Smooth muscle cell (in vitro differentiated cells): ENCODE results near the gene TMEM86B. TPM values are rescaled to one million over a fixed set of nuclear protein-coding genes. Genes with fewer than 3 reads are reported as not detected.

ENCODE experiments used
- DNase-seq: peaks from one replicate; lab custom pipeline; 2025; ENCODE audit not compliant: unreplicated experiment; lab: John Stamatoyannopoulos, UW
- H2AFZ ChIP-seq: fragments of 200-600 bp; sonication (generic); 2 replicates; pipeline ENCODE4 v1.6.0; 2016; ENCODE audit warnings: antibody characterized with exemption, low read depth, mild to moderate bottlenecking
- H3F3A ChIP-seq: fragments of 200-600 bp; sonication (generic); 2 replicates; pipeline ENCODE4 v1.6.0; 2017; ENCODE audit warnings: antibody characterized with exemption, low read depth
- H3K27ac ChIP-seq: fragments of 200-600 bp; sonication (generic); 2 replicates; pipeline ENCODE4 v1.5.1; 2016; ENCODE audit warnings: low read depth, mild to moderate bottlenecking
- H3K27me3 ChIP-seq: fragments of 200-600 bp; sonication (generic); 2 replicates; pipeline ENCODE4 v1.6.1; 2016; ENCODE audit warnings: low read depth, mild to moderate bottlenecking
- H3K36me3 ChIP-seq: fragments of 200-600 bp; sonication (generic); 2 replicates; pipeline ENCODE4 v1.5.1; 2016; ENCODE audit warnings: low read depth
- H3K4me1 ChIP-seq: fragments of 200-600 bp; sonication (generic); 2 replicates; pipeline ENCODE4 v1.5.1; 2016; ENCODE audit warnings: low read depth
- H3K4me2 ChIP-seq: fragments of 200-600 bp; sonication (generic); 2 replicates; pipeline ENCODE4 v1.6.0; 2016; ENCODE audit warnings: mild to moderate bottlenecking
- H3K4me3 ChIP-seq: fragments of 200-600 bp; sonication (generic); 2 replicates; pipeline ENCODE4 v1.5.1; 2016; ENCODE audit warnings: mild to moderate bottlenecking
- H3K79me2 ChIP-seq: fragments of 200-600 bp; sonication (generic); 2 replicates; pipeline ENCODE4 v1.6.0; 2016; ENCODE audit warnings: low read depth, mild to moderate bottlenecking
- H3K9ac ChIP-seq: fragments of 200-600 bp; sonication (generic); 2 replicates; pipeline ENCODE4 v1.6.0; 2016; ENCODE audit warnings: low read depth
- H3K9me3 ChIP-seq: fragments of 200-600 bp; sonication (generic); replicated peaks from 2 replicates; pipeline ENCODE4 v1.5.1; 2016; ENCODE audit warnings: low read depth
- H4K20me1 ChIP-seq: fragments of 200-600 bp; sonication (generic); 2 replicates; pipeline ENCODE4 v1.6.0; 2016; ENCODE audit warnings: low read depth
- WGBS: methylation state at CpG from one replicate; pipeline ENCODE4 v1.1.7; 2016; ENCODE audit warnings: low lambda C conversion rate; 5-methylcytosine and 5-hydroxymethylcytosine counted together
- polyA plus RNA-seq: library from polyadenylated mRNA; unstranded; fragments of >200 nt; fragmentation: Nextera tagmentation; extraction: Ambion mirVana; gene quantifications from 2 replicates; pipeline ENCODE4 v1.2.1, GENCODE V29; 2016
- total RNA-seq: library from RNA; depleted of rRNA; stranded (reverse); fragments of >200 nt; gene quantifications from 2 replicates; pipeline ENCODE4 v1.2.3, GENCODE V29; 2014
- TF ChIP-seq, protein P1 (sequence below): fragments of 200-600 bp; sonication (generic); IDR thresholded peaks from 2 replicates; pipeline ENCODE4 v1.5.1; 2017; ENCODE audit warnings: borderline replicate concordance, mild to moderate bottlenecking, antibody characterized with exemption; ENCODE audit not compliant: insufficient read depth, poor library complexity, severe bottlenecking

TMEM86B gene
- 1.7 and 2.1 TPM in 2 replicates for total RNA-seq
- 2.6 and 3.3 TPM in 2 replicates for polyA plus RNA-seq

DNA sequence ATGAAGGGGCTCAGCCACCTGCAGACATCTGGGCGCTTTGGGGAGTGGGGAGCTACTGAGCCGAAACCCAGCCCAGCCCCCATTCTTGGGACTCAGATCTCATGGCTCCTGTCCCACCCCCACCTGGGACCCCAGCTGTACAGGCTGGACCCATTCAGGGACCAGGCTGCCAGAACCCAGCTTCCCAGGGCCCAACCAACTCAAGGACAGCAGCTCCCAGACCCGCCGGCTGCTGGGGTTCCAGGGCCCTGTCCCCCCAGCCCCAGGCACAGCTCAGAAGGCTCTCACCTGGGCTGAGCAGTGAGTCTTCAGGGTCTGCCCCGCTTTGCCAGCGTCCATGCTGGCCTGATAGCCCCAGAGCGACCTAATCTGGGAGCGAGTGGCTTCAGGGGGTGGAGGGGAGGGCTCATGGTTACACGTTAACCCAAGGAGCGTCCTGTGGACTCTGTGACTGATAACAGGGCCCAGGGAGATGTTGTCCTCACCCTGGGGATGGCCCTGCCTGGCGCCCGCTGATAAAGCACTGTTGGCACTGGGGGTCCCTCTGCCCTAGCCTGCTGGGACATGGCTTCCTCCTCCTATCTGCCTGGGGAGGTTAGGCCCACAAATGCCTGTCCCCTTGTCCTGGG lies at the start of gene TMEM86B:
TSS of gene TMEM86B (minus strand) at position 361 of the 629 bp plus-strand sequence. CDS start at position 339, 22 bp downstream.
- Histone ChIP-seq H4K20me1 (peaks cover 28% of the 10 kb centered on the region), H3K27me3 (no peaks in the 10 kb centered on the region), H2AFZ (no peak within 1 kb of the TSS), H3F3A (no peaks in the 10 kb centered on the region), H3K79me2 (no peaks in the 10 kb centered on the region), H3K9ac (no peak within 1 kb of the TSS), H3K4me2 (no peak within 1 kb of the TSS), H3K4me3 (no peak within 1 kb of the TSS), H3K9me3 (no peaks in the 10 kb centered on the region), H3K4me1 (no peaks in the 10 kb centered on the region), H3K27ac (no peak within 1 kb of the TSS), H3K36me3 (no peaks in the 10 kb centered on the region)
- 90% methylated on average over 12 of the region's 12 CpGs for whole genome bisulfite sequencing
- TF ChIP-seq, protein P1, sequence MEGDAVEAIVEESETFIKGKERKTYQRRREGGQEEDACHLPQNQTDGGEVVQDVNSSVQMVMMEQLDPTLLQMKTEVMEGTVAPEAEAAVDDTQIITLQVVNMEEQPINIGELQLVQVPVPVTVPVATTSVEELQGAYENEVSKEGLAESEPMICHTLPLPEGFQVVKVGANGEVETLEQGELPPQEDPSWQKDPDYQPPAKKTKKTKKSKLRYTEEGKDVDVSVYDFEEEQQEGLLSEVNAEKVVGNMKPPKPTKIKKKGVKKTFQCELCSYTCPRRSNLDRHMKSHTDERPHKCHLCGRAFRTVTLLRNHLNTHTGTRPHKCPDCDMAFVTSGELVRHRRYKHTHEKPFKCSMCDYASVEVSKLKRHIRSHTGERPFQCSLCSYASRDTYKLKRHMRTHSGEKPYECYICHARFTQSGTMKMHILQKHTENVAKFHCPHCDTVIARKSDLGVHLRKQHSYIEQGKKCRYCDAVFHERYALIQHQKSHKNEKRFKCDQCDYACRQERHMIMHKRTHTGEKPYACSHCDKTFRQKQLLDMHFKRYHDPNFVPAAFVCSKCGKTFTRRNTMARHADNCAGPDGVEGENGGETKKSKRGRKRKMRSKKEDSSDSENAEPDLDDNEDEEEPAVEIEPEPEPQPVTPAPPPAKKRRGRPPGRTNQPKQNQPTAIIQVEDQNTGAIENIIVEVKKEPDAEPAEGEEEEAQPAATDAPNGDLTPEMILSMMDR = no peak
- DNase-seq = no peak

GRCh38 chr19:55277494-55277893 lies 48.9 kb upstream of the TMEM86B start:
- Histone ChIP-seq H3K79me2 (no peaks in the 10 kb centered on the region), H3K36me3 (no peaks in the 10 kb centered on the region), H3K27ac (no peak overlapping the region), H3K27me3 (no peaks in the 10 kb centered on the region), H3K9me3 (no peaks in the 10 kb centered on the region), H3F3A (peaks cover 4% of the 10 kb centered on the region), H3K4me1 (peaks cover 10% of the 10 kb centered on the region), H4K20me1 (no peaks in the 10 kb centered on the region), H3K4me3 (no peak overlapping the region), H3K4me2 (no peak overlapping the region), H3K9ac (no peak overlapping the region), H2AFZ (no peak overlapping the region)
- TF ChIP-seq, protein P1 = no peak
- WGBS = 96% methylated on average over 17 of the region's 17 CpGs
- DNase-seq = no peak

- 95% methylated on average over 15 of the region's 15 CpGs for WGBS
- H3K79me2 ChIP-seq = no peaks in the 10 kb centered on the region
- TF ChIP-seq, protein P1 = no peak
Measured at GRCh38 chr19:55276720-55277430, 48.3 kb upstream of the TMEM86B start.

More at GRCh38 chr19:55276720-55277430, 48.3 kb upstream of the TMEM86B start:
- peaks cover 4% of the 10 kb centered on the region for H3F3A ChIP-seq
- no peaks in the 10 kb centered on the region for H3K36me3 ChIP-seq
- no peak overlapping the region for H3K4me2 ChIP-seq
- no peaks in the 10 kb centered on the region for H3K9me3 ChIP-seq
- H3K27ac ChIP-seq = no peak overlapping the region
- H4K20me1 ChIP-seq = no peaks in the 10 kb centered on the region
- H3K4me1 ChIP-seq = peaks cover 10% of the 10 kb centered on the region
- H3K4me3 ChIP-seq = no peak overlapping the region
- no peak for DNase-seq
- H3K9ac ChIP-seq = no peak overlapping the region
- no peak overlapping the region for H2AFZ ChIP-seq
- no peaks in the 10 kb centered on the region for H3K27me3 ChIP-seq
